ENCODE measurements around the gene GORASP1.

The GORASP1 gene

DNA sequence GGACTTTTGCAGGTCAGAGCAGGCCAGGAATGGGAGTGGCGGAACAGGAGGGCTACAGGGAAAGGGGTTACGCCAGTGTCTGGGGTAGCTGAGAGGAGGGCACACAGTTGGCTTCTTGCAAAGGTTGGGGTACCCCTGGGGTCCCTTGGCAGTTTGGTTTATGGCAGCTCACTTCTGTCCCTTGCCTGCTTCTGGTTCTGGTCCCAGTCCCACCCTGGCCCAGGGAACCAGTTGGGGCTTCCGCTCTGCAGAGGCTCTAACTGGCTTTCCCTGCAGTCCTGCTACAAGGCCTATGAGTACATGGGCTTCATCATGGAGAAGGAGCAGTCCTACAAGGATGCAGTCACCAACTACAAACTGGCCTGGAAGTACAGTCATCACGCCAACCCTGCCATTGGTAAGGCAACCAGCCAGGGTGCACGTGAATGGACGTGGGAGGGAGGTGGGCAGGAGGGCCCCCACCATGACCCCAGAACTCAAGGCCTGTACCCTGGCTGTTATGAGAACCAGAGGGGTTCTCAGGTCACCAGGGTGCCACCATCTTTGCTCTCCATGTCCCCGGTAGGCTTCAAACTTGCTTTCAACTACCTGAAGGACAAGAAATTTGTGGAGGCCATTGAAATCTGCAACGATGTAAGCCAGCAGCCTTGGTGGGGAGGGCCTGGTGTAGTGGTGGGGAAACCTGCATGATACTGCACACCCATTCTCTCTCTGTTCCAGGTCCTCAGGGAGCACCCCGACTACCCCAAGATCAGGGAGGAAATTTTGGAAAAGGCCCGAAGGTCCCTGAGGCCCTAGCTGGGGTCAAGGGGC lies 30.8 kb upstream of the GORASP1 start:
- no peaks in the 10 kb centered on the region for H3K9me3 Mint-ChIP-seq
- H3K4me1 Mint-ChIP-seq (ENCODE audit: low read depth in 2 of 2) = peaks cover 0 to 9% of the 10 kb centered on the region in 2 donors
- DNase-seq = no peak
- peak overlapping the region in 1 of 2 donors; percentile 45 for H3K4me3 Mint-ChIP-seq
- H3K27ac Mint-ChIP-seq = peak overlapping the region in 1 of 2 donors; percentile 6
- peak; percentile 6 for ATAC-seq (replicated peaks)
- peaks cover 89% of the 10 kb centered on the region for H3K36me3 Mint-ChIP-seq (ENCODE audit: insufficient read depth)
- H3K27me3 Mint-ChIP-seq = no peaks in the 10 kb centered on the region

- H3K9me3 Mint-ChIP-seq = no peaks in the 10 kb centered on the region
- peaks cover 0 to 8% of the 10 kb centered on the region in 2 donors for H3K4me1 Mint-ChIP-seq (ENCODE audit: low read depth in 2 of 2)
- peaks cover 85% of the 10 kb centered on the region for H3K36me3 Mint-ChIP-seq (ENCODE audit: insufficient read depth)
- H3K27me3 Mint-ChIP-seq = no peaks in the 10 kb centered on the region
- DNase-seq (no peak), ATAC-seq (replicated peaks) (no peak)
- no peak overlapping the region for H3K4me3 Mint-ChIP-seq
- H3K27ac Mint-ChIP-seq = peak overlapping the region; percentile 6 to 56
Measured at GRCh38 chr3:39137435-39137936, 30.1 kb upstream of the GORASP1 start.

DNA sequence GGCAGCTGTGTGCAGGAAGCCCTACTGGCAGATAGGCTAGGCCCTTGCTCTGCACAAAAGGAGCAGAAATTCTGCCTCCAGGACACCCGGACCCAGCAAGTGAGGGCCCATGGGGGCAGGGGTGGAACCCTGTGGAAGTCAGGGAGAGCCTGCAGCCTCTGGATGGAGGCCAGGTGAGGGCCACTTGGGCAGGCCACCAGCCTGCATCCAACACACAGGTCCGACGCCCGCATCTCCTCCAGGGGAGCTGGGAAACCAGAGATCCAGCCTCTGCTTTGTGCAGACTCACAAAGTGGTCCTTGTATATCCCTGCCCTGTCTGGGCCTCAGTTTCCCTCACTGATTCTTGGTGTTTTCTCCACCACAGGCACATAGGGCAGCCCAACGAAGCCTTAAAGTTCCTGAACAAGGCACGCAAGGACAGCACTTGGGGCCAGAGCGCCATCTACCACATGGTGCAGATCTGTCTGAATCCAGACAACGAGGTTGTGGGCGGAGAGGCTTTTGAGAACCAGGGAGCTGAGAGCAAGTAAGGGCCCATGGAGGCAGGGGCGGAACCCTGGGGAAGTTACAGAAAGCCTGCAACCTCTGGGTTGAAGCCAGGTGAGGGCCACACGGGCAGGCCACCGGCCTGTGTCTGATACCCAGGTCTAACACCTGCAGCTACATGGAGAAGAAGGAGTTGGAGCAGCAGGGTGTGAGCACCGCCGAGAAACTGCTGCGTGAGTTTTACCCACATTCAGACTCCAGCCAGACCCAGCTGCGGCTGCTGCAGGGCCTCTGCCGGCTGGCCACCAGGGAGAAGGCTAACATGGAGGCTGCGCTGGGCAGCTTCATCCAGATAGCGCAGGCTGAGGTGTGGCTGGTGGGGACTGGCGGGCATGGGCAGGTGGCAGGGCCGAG lies 29.4 kb upstream of the GORASP1 start:
- no peak for DNase-seq
- no peak for ATAC-seq (replicated peaks)
- H3K9me3 Mint-ChIP-seq = no peaks in the 10 kb centered on the region
- H3K4me1 Mint-ChIP-seq (ENCODE audit: low read depth in 2 of 2) = peaks cover 0 to 6% of the 10 kb centered on the region in 2 donors
- peak overlapping the region in 1 of 2 donors; percentile 55 for H3K4me3 Mint-ChIP-seq
- H3K36me3 Mint-ChIP-seq (ENCODE audit: insufficient read depth) = peaks cover 78% of the 10 kb centered on the region
- no peaks in the 10 kb centered on the region for H3K27me3 Mint-ChIP-seq
- peak overlapping the region; percentile 6 to 56 for H3K27ac Mint-ChIP-seq

DNA sequence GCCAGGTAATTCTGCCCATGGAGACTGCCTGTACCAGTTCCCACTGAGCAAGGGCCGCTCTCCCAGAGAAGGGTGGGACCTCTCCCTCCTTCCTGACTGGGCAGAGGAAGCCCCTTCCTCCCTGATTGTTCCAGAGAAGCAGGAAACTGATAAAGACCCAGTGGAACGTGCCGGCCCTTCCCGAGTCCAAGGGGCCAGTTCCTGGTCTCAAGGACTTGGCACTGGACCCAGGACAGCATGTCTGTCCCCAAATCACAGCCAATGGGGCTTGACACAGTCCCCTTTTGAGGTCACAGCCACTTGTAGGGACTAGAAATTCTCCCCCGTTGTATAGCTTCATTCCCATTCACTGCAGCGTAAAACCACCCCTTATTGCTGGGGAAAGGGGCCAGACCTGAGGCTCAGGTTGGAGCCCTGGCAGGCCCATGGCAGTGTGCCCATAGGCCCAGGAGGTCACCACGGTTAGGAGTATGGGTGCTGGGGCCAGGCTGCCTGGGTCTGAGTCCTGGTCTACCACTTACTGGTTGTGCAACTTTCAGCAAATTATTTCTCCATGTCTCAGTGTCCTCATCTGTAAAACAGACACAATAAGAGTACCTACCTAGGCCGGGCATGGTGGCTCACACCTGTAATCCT lies 27.9 kb upstream of the GORASP1 start:
- DNase-seq = no peak
- ATAC-seq (replicated peaks) = no peak
- peaks cover 66% of the 10 kb centered on the region for H3K36me3 Mint-ChIP-seq (ENCODE audit: insufficient read depth)

GRCh38 chr3:39134305-39134704 lies 26.9 kb upstream of the GORASP1 start:
- Mint-ChIP-seq H3K9me3 (no peaks in the 10 kb centered on the region), H3K27me3 (no peaks in the 10 kb centered on the region), H3K4me3 (no peak overlapping the region), H3K36me3 (ENCODE audit: insufficient read depth) (peaks cover 56% of the 10 kb centered on the region), H3K4me1 (ENCODE audit: low read depth in 2 of 2) (peaks cover 3 to 5% of the 10 kb centered on the region in 2 donors), H3K27ac (peak overlapping the region in 1 of 2 donors; percentile 21)
- ATAC-seq (replicated peaks) = no peak
- no peak for DNase-seq

More for the DNA sequence above, 27.9 kb upstream of the GORASP1 start:
- no peaks in the 10 kb centered on the region for H3K9me3 Mint-ChIP-seq
- peaks cover 0 to 1% of the 10 kb centered on the region in 2 donors for H3K4me1 Mint-ChIP-seq (ENCODE audit: low read depth in 2 of 2)
- peak overlapping the region in 1 of 2 donors; percentile 6 for H3K27ac Mint-ChIP-seq
- H3K4me3 Mint-ChIP-seq = no peak overlapping the region
- H3K27me3 Mint-ChIP-seq = no peaks in the 10 kb centered on the region

DNA sequence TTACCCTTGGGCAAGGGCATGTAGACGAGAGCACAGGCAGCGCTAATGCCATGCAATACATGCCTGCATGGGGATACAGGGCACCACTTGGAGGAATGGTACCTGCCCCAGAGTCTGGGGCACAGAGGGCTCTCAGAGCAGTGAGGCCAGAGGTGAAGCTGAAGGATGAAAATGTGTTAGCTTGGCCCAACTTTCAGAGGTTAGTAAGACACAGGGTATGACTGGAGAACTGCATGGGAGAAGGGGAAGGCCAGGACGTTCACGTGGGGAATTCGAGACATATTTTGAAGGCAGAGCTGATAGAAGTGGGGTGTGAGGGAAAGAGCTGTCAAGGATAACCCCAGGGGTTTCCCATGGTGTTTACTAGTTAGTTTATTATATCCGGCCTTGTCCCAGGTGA lies 26.4 kb upstream of the GORASP1 start:
- Mint-ChIP-seq H3K9me3 (no peaks in the 10 kb centered on the region), H3K4me1 (ENCODE audit: low read depth in 2 of 2) (peaks cover 3 to 5% of the 10 kb centered on the region in 2 donors), H3K27me3 (no peaks in the 10 kb centered on the region), H3K36me3 (ENCODE audit: insufficient read depth) (peaks cover 51% of the 10 kb centered on the region), H3K4me3 (no peak overlapping the region), H3K27ac (peak overlapping the region in 1 of 2 donors; percentile 49)
- DNase-seq (no peak), ATAC-seq (replicated peaks) (no peak)

GRCh38 chr3:39133093-39133490 lies 25.7 kb upstream of the GORASP1 start:
- H3K4me3 Mint-ChIP-seq = no peak overlapping the region
- H3K4me1 Mint-ChIP-seq (ENCODE audit: low read depth in 2 of 2) = peaks cover 9% of the 10 kb centered on the region in 2 donors
- ATAC-seq (replicated peaks) (no peak), DNase-seq (no peak)
- no peaks in the 10 kb centered on the region for H3K9me3 Mint-ChIP-seq
- H3K27me3 Mint-ChIP-seq = no peaks in the 10 kb centered on the region
- H3K36me3 Mint-ChIP-seq (ENCODE audit: insufficient read depth) = peaks cover 44% of the 10 kb centered on the region
- H3K27ac Mint-ChIP-seq = peak overlapping the region in 1 of 2 donors; percentile 49

DNA sequence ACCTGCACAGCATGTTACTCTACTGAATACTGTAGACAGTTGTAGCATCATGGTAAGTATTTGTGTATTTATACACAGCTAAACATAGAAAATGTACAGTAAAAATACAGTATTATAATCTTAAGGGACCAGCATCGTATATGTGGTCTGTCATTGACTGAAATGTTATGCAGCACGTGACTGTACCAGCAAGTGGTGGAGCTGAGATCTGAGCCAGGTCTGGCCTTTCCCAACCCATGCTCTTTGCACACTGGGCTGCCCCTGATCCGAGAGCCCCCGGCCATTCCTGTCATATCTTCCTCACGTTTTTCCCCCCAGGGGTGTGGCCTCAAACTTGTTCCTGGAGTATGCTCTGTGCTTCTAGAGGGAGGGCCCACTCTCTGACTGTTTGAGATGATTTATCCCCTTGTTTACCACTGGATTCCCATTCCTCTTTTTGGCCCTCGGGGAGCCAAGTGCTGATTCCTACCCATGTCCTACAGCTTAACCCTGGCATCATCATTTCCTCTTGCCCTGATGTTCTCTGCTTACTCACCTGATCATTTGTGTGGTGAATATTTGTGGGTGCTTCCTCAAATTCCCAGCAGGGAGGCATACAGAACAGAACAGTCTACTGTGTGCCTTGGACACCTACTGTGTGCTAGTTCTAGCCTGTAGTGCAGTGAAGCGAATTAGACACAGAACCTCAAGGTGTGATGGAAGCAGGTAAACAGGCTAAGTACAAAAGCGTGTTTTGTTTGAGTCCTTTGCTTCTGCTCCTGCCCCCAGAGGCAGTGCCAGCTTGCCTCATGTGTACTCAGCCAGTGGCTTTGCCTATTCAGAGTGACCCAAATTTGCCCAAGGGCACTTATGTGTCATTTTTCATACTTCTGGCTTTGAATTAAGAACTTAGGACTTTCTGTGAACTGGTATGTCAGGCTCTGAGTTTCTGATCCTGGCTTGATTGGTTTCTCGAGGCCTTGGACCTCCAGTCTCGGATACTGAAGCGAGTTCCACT lies 25.0 kb upstream of the GORASP1 start:
- Mint-ChIP-seq H3K4me3 (no peak overlapping the region), H3K9me3 (no peaks in the 10 kb centered on the region), H3K36me3 (ENCODE audit: insufficient read depth) (peaks cover 37% of the 10 kb centered on the region), H3K27me3 (no peaks in the 10 kb centered on the region), H3K27ac (no peak overlapping the region), H3K4me1 (ENCODE audit: low read depth in 2 of 2) (peaks cover 16% of the 10 kb centered on the region in 2 donors)
- no peak for ATAC-seq (replicated peaks)
- no peak for DNase-seq

GRCh38 chr3:39130693-39131265 lies 23.4 kb upstream of the GORASP1 start:
- Mint-ChIP-seq H3K27me3 (no peaks in the 10 kb centered on the region), H3K9me3 (no peaks in the 10 kb centered on the region), H3K27ac (peak overlapping the region in 1 of 2 donors; percentile 60), H3K36me3 (ENCODE audit: insufficient read depth) (peaks cover 22% of the 10 kb centered on the region), H3K4me3 (no peak overlapping the region), H3K4me1 (ENCODE audit: low read depth in 2 of 2) (peaks cover 22 to 27% of the 10 kb centered on the region in 2 donors)
- DNase-seq = no peak
- ATAC-seq (replicated peaks) = no peak

GRCh38 chr3:39130026-39130425 lies 22.6 kb upstream of the GORASP1 start:
- peaks cover 17% of the 10 kb centered on the region for H3K36me3 Mint-ChIP-seq (ENCODE audit: insufficient read depth)

DNA sequence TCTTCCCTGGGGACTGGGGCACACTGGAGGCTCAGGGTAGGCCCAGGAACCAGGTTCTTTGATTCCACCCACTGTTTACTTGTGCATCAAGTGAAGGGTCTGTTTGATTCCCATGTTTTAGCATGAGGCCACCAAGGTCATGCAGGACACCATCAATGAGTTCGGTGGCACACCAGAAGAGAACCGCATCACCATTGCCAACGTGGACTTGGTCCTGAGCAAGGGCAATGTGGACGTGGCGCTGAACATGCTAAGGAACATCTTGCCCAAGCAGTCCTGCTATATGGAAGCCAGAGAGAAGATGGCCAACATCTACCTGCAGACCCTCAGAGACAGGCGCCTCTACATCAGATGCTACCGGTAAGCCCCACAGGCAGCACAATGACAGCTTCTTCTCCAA lies 21.5 kb upstream of the GORASP1 start:
- DNase-seq (no peak), ATAC-seq (replicated peaks) (no peak)
- H3K36me3 Mint-ChIP-seq (ENCODE audit: insufficient read depth) = peaks cover 9% of the 10 kb centered on the region
- H3K27ac Mint-ChIP-seq = no peak overlapping the region
- H3K27me3 Mint-ChIP-seq = no peaks in the 10 kb centered on the region
- peaks cover 22 to 27% of the 10 kb centered on the region in 2 donors for H3K4me1 Mint-ChIP-seq (ENCODE audit: low read depth in 2 of 2)
- no peaks in the 10 kb centered on the region for H3K9me3 Mint-ChIP-seq
- no peak overlapping the region for H3K4me3 Mint-ChIP-seq

More at GRCh38 chr3:39130026-39130425, 22.6 kb upstream of the GORASP1 start:
- ATAC-seq (replicated peaks) = no peak
- Mint-ChIP-seq H3K27ac (peak overlapping the region in 1 of 2 donors; percentile 60), H3K9me3 (no peaks in the 10 kb centered on the region), H3K27me3 (no peaks in the 10 kb centered on the region), H3K4me1 (ENCODE audit: low read depth in 2 of 2) (peaks cover 22 to 27% of the 10 kb centered on the region in 2 donors), H3K4me3 (no peak overlapping the region)
- DNase-seq = no peak

DNA sequence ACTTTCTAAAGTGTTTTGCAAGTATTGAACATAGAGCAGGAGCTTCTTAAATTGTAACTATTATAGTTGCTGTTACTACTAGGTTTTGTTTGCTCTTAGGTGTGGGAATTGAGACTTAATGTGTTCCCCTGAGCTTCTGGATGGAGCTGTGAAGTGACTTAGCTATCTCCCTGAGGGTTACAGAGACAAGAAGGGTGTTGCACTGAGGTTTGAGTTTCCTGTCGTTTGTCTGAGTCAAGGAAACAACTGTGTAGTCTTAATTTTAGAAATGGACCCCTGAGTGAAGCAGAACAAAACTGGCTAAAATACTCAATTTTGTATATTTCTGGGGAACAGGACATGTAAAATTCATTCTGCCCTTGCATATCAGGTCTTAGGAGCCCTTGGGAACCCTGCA lies 20.5 kb upstream of the GORASP1 start:
- no peak for DNase-seq
- peaks cover 21 to 27% of the 10 kb centered on the region in 2 donors for H3K4me1 Mint-ChIP-seq (ENCODE audit: low read depth in 2 of 2)
- peak overlapping the region; percentile 36 to 44 for H3K4me3 Mint-ChIP-seq
- peak; percentile 75 for ATAC-seq (replicated peaks)
- peaks cover 3% of the 10 kb centered on the region for H3K36me3 Mint-ChIP-seq (ENCODE audit: insufficient read depth)
- no peaks in the 10 kb centered on the region for H3K9me3 Mint-ChIP-seq
- peak overlapping the region; percentile 41 to 68 for H3K27ac Mint-ChIP-seq
- H3K27me3 Mint-ChIP-seq = no peaks in the 10 kb centered on the region

All from effector memory CD8-positive, alpha-beta T cell (primary cell).